Erythroblast (primary cell): ENCODE results near the gene PARD3.

Experiments
- GATA1 ChIP-seq: IDR thresholded peaks from 2 replicates; pipeline ENCODE4 v1.6.1; 2011; ENCODE audit warnings: low read depth, mild to moderate bottlenecking, control low read depth, low read length, moderate library complexity
- POLR2A ChIP-seq: IDR thresholded peaks from 2 replicates; pipeline ENCODE4 v1.6.1; 2011; ENCODE audit warnings: mild to moderate bottlenecking, low read length

DNA sequence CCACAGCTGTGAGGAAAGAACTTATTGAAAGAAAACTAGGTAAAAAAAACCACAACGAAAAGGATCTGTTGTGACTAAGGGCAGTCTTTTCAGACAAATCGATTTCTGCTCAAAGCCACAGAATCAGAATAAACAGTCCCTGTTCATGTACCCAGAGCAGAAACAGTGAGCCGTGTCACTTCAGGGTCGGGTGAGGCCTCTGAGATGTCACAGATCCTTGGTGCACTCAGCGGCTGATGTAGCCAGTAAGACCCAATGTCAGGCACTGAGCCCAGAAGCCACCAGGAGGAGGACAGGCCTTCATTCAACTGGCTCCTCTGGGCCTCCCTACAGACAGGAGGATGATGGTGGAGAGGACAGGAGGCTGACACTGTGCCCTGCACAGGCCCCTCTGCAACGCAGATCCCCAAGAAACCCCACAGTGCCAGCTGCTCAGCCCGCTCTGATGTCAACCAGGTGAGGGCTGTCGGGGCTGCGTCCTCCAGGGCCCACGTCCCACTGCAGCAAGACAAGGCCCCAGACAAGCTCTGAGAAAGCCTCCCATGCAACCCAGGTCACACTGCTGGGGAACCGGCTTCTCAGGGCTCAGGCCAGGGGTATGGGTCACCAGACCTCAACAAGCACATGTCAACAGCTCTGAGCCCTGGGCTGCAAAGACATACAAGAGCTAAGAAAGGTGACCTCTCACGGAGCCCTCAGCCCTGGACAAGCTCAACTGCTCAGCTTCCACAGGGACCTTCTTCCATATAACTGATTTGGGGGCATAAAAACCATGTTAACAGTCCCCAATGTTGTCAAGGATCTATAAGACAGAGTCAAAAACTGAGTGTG lies 190.6 kb downstream of the PARD3 start:
- TF ChIP-seq POLR2A (no peak), GATA1 (no peak)
